HEK293 (cell line): ENCODE measurements around the gene CUEDC1.

Source experiments
- TF ChIP-seq, protein P1 (sequence below): fragments of 450-650 bp; formaldehyde crosslinking; IDR thresholded peaks from 2 replicates; pipeline ENCODE4 v1.5.1; 2016; ENCODE audit warnings: missing biosample characterization, missing genetic modification characterization
- TF ChIP-seq, protein P2 (sequence below): fragments of 450-650 bp; formaldehyde crosslinking; IDR thresholded peaks from 2 replicates; pipeline ENCODE4 v1.5.1; 2016; ENCODE audit warnings: missing biosample characterization, missing genetic modification characterization

DNA sequence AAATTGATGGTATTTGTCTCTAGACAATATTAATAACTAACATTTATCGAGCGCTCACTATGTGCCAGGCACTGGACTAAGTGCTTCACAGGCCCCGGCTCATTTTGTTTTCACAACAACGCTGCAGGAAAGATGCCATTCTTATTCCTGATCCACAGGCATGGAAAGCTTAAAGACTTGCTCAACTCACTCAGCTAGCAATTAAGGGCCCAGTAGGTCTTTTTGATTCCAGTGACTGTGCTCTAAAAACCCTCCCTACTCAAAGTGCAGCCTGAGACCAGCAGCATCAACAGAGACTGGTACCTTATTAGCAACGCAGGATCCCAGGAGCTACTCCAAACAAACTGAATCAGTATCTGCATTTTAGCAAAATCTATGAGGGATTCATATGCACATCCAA lies 35.3 kb downstream of the CUEDC1 start:
- TF ChIP-seq, protein P1, sequence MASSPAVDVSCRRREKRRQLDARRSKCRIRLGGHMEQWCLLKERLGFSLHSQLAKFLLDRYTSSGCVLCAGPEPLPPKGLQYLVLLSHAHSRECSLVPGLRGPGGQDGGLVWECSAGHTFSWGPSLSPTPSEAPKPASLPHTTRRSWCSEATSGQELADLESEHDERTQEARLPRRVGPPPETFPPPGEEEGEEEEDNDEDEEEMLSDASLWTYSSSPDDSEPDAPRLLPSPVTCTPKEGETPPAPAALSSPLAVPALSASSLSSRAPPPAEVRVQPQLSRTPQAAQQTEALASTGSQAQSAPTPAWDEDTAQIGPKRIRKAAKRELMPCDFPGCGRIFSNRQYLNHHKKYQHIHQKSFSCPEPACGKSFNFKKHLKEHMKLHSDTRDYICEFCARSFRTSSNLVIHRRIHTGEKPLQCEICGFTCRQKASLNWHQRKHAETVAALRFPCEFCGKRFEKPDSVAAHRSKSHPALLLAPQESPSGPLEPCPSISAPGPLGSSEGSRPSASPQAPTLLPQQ, result no peak
- TF ChIP-seq, protein P2, sequence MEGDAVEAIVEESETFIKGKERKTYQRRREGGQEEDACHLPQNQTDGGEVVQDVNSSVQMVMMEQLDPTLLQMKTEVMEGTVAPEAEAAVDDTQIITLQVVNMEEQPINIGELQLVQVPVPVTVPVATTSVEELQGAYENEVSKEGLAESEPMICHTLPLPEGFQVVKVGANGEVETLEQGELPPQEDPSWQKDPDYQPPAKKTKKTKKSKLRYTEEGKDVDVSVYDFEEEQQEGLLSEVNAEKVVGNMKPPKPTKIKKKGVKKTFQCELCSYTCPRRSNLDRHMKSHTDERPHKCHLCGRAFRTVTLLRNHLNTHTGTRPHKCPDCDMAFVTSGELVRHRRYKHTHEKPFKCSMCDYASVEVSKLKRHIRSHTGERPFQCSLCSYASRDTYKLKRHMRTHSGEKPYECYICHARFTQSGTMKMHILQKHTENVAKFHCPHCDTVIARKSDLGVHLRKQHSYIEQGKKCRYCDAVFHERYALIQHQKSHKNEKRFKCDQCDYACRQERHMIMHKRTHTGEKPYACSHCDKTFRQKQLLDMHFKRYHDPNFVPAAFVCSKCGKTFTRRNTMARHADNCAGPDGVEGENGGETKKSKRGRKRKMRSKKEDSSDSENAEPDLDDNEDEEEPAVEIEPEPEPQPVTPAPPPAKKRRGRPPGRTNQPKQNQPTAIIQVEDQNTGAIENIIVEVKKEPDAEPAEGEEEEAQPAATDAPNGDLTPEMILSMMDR (tag by site-specific recombination), result no peak
